Vein endothelial cell (primary cell): ENCODE measurements around the gene NDFIP2. TPM values are rescaled to one million over a fixed set of nuclear protein-coding genes. Genes with fewer than 3 reads are reported as not detected.

Experiments used
- total RNA-seq: library from RNA; depleted of rRNA; stranded (reverse); fragments of >200 nt; gene quantifications from 2 replicates; pipeline ENCODE4 v1.2.3, GENCODE V29; 2012

NDFIP2 gene
- total RNA-seq, result 18.3 and 21.4 TPM in 2 replicates

GRCh38 chr13:79480954-79481684, at the start of gene NDFIP2:
Gene NDFIP2 (plus strand): TSS chr13:79481155. CDS start chr13:79481204, 49 bp downstream.

Other genes starting within 250 kb of the NDFIP2 start
- gene RBM26, start 74.9 kb upstream of the NDFIP2 start, total RNA-seq, result 37.6 and 46.3 TPM in 2 replicates